GM18520 (cell line): ENCODE measurements around the gene PYDC1.
"Not testable (repeated sequence)": the region's sequence is repeated elsewhere in the genome, so short reads cannot be mapped to it uniquely, and the experiment has no call there.

Experiments
- ATAC-seq: cut with Tn5 transposase; IDR thresholded peaks from one replicate; pipeline ENCODE4 v1.9.1; 2021; ENCODE audit not compliant: unreplicated experiment

Gene PYDC1

GRCh38 chr16:31216422-31217135 is at the start of gene PYDC1:
Gene PYDC1 (minus strand): TSS chr16:31217135. CDS start chr16:31217028, 107 bp downstream.
- no peak for ATAC-seq

- peak; percentile 94 for ATAC-seq
Measured at GRCh38 chr16:31265329-31266245, 48.7 kb upstream of the PYDC1 start.

GRCh38 chr16:31262084-31262483 is 45.1 kb upstream of the PYDC1 start:
- ATAC-seq, result no peak

GRCh38 chr16:31260136-31260931 is 43.4 kb upstream of the PYDC1 start:
- no peak for ATAC-seq

GRCh38 chr16:31258366-31258765 is 41.4 kb upstream of the PYDC1 start:
- ATAC-seq, result no peak

GRCh38 chr16:31256466-31256865 is 39.5 kb upstream of the PYDC1 start:
- no peak for ATAC-seq

GRCh38 chr16:31253642-31254045 is 36.7 kb upstream of the PYDC1 start:
- no peak for ATAC-seq

GRCh38 chr16:31251435-31251834 is 34.5 kb upstream of the PYDC1 start:
- ATAC-seq, result no peak

- no peak for ATAC-seq
Measured at GRCh38 chr16:31250782-31251384, 33.9 kb upstream of the PYDC1 start.

- ATAC-seq, result no peak
Measured at GRCh38 chr16:31248344-31248743, 31.4 kb upstream of the PYDC1 start.

GRCh38 chr16:31246296-31246695 is 29.4 kb upstream of the PYDC1 start:
- ATAC-seq, result no peak

- not testable (repeated sequence) for ATAC-seq
Measured at GRCh38 chr16:31245598-31245997, 28.7 kb upstream of the PYDC1 start.

GRCh38 chr16:31243734-31244670 is 27.1 kb upstream of the PYDC1 start:
- ATAC-seq, result no peak

GRCh38 chr16:31242206-31242605 is 25.3 kb upstream of the PYDC1 start:
- no peak for ATAC-seq

GRCh38 chr16:31238041-31238440 is 21.1 kb upstream of the PYDC1 start:
- ATAC-seq, result no peak

GRCh38 chr16:31229501-31229900 is 12.6 kb upstream of the PYDC1 start:
- no peak for ATAC-seq

GRCh38 chr16:31228206-31228605 is 11.3 kb upstream of the PYDC1 start:
- no peak for ATAC-seq

- no peak for ATAC-seq
Measured at GRCh38 chr16:31225193-31225592, 8.3 kb upstream of the PYDC1 start.

- no peak for ATAC-seq
Measured at GRCh38 chr16:31224092-31224955, 7.4 kb upstream of the PYDC1 start.
